ENCODE data around the gene CPT1B. TPM values are rescaled to one million over a fixed set of nuclear protein-coding genes. Genes with fewer than 3 reads are reported as not detected.
"Not testable (repeated sequence)": the region's sequence is repeated elsewhere in the genome, so short reads cannot be mapped to it uniquely, and the experiment has no call there.

The CPT1B gene
- total RNA-seq, 2 donors from 2014 or later: 85.3 to 88.0 TPM

GRCh38 chr22:50548921-50549790 lies 29.1 kb downstream of the CPT1B start:
- ATAC-seq (replicated peaks in 1 of 2) (peak; percentile 2 to 5), DNase-seq (peak in 1 of 2 donors; percentile 49)
- Mint-ChIP-seq H3K27me3 (ENCODE audit: low read depth) (no peaks in the 10 kb centered on the region), H3K4me1 (ENCODE audit: low read depth) (peaks cover 36% of the 10 kb centered on the region), H3K4me3 (peak overlapping the region; percentile 85 to 91), H3K9me3 (no peaks in the 10 kb centered on the region), H3K36me3 (ENCODE audit: insufficient read depth in 2 of 2) (peaks cover 0 to 7% of the 10 kb centered on the region in 2 donors), H3K27ac (peak overlapping the region; percentile 87)

GRCh38 chr22:50548040-50548920 lies 29.9 kb downstream of the CPT1B start:
- Mint-ChIP-seq H3K36me3 (ENCODE audit: insufficient read depth in 2 of 2) (peaks cover 0 to 7% of the 10 kb centered on the region in 2 donors), H3K4me3 (peak overlapping the region; percentile 77 to 86), H3K9me3 (no peaks in the 10 kb centered on the region), H3K4me1 (ENCODE audit: low read depth) (peaks cover 36% of the 10 kb centered on the region), H3K27me3 (ENCODE audit: low read depth) (no peaks in the 10 kb centered on the region), H3K27ac (peak overlapping the region; percentile 51)
- peak; percentile 70 to 76 for DNase-seq
- ATAC-seq (replicated peaks in 1 of 2): peak; percentile 32 to 42

GRCh38 chr22:50547263-50547985 lies 30.8 kb downstream of the CPT1B start:
- Mint-ChIP-seq H3K27me3 (ENCODE audit: low read depth) (no peaks in the 10 kb centered on the region), H3K36me3 (ENCODE audit: insufficient read depth in 2 of 2) (peaks cover 3 to 10% of the 10 kb centered on the region in 2 donors), H3K27ac (peak overlapping the region; percentile 64), H3K4me3 (peak overlapping the region; percentile 79 to 86), H3K4me1 (ENCODE audit: low read depth) (peaks cover 40% of the 10 kb centered on the region), H3K9me3 (peaks cover 2% of the 10 kb centered on the region in 2 donors)
- ATAC-seq (replicated peaks in 1 of 2) (peak in 1 of 2 donors; percentile 1), DNase-seq (no peak)

GRCh38 chr22:50546326-50547262 lies 31.6 kb downstream of the CPT1B start:
- Mint-ChIP-seq H3K9me3 (peaks cover 2 to 4% of the 10 kb centered on the region in 2 donors), H3K4me3 (peak overlapping the region; percentile 71 to 74), H3K4me1 (ENCODE audit: low read depth) (peaks cover 48% of the 10 kb centered on the region), H3K27me3 (ENCODE audit: low read depth) (no peaks in the 10 kb centered on the region), H3K27ac (no peak overlapping the region), H3K36me3 (ENCODE audit: insufficient read depth in 2 of 2) (peaks cover 6 to 12% of the 10 kb centered on the region in 2 donors)
- DNase-seq: no peak
- ATAC-seq (replicated peaks in 1 of 2): no peak

GRCh38 chr22:50545522-50546325 lies 32.5 kb downstream of the CPT1B start, which contains the start of gene KLHDC7B:
TSS of gene KLHDC7B (plus strand) at chr22:50545899. CDS start at chr22:50546244, 345 bp downstream.
- peaks cover 50% of the 10 kb centered on the region for H3K4me1 Mint-ChIP-seq (ENCODE audit: low read depth)
- H3K27ac Mint-ChIP-seq: peak within 1 kb of the TSS; percentile 87

GRCh38 chr22:50544746-50545253 lies 33.4 kb downstream of the CPT1B start:
- ATAC-seq (replicated peaks in 1 of 2): peak; percentile 12 to 27
- DNase-seq: peak; percentile 63 to 65
- Mint-ChIP-seq H3K36me3 (ENCODE audit: insufficient read depth in 2 of 2) (peaks cover 6 to 7% of the 10 kb centered on the region in 2 donors), H3K4me1 (ENCODE audit: low read depth) (peaks cover 51% of the 10 kb centered on the region), H3K9me3 (peaks cover 2 to 4% of the 10 kb centered on the region in 2 donors), H3K27ac (peak overlapping the region; percentile 47), H3K27me3 (ENCODE audit: low read depth) (no peaks in the 10 kb centered on the region), H3K4me3 (peak overlapping the region; percentile 71 to 74)

More at GRCh38 chr22:50545522-50546325, 32.5 kb downstream of the CPT1B start, which contains the start of gene KLHDC7B:
- Mint-ChIP-seq H3K4me3 (peak within 1 kb of the TSS; percentile 71 to 74), H3K9me3 (peaks cover 2 to 4% of the 10 kb centered on the region in 2 donors), H3K36me3 (ENCODE audit: insufficient read depth in 2 of 2) (peaks cover 6 to 12% of the 10 kb centered on the region in 2 donors), H3K27me3 (ENCODE audit: low read depth) (no peaks in the 10 kb centered on the region)
- DNase-seq: peak; percentile 77 to 79
- peak; percentile 48 to 49 for ATAC-seq (replicated peaks in 1 of 2)

- Mint-ChIP-seq H3K4me3 (peak overlapping the region; percentile 71 to 74), H3K4me1 (ENCODE audit: low read depth) (peaks cover 55% of the 10 kb centered on the region), H3K36me3 (ENCODE audit: insufficient read depth in 2 of 2) (peaks cover 6% of the 10 kb centered on the region in 2 donors), H3K27ac (peak overlapping the region; percentile 47), H3K27me3 (ENCODE audit: low read depth) (no peaks in the 10 kb centered on the region), H3K9me3 (peaks cover 2 to 4% of the 10 kb centered on the region in 2 donors)
- ATAC-seq (replicated peaks in 1 of 2) (peak; percentile 38 to 39), DNase-seq (peak; percentile 91 to 93)
These were observed 34.0 kb downstream of the CPT1B start for GRCh38 chr22:50544078-50544745.

- Mint-ChIP-seq H3K9me3 (peaks cover 2 to 4% of the 10 kb centered on the region in 2 donors), H3K4me1 (ENCODE audit: low read depth) (peaks cover 71% of the 10 kb centered on the region), H3K27ac (peak overlapping the region; percentile 87), H3K36me3 (ENCODE audit: insufficient read depth in 2 of 2) (peaks cover 9% of the 10 kb centered on the region in 2 donors), H3K4me3 (peak overlapping the region; percentile 55 to 75), H3K27me3 (ENCODE audit: low read depth) (no peaks in the 10 kb centered on the region)
- ATAC-seq (replicated peaks in 1 of 2): peak; percentile 45 to 50
- peak; percentile 73 to 76 for DNase-seq
These were observed 35.8 kb downstream of the CPT1B start for GRCh38 chr22:50542416-50542927.

GRCh38 chr22:50541667-50542026 lies 36.6 kb downstream of the CPT1B start:
- peak; percentile 42 to 45 for ATAC-seq (replicated peaks in 1 of 2)
- H3K4me1 Mint-ChIP-seq (ENCODE audit: low read depth): peaks cover 79% of the 10 kb centered on the region
- DNase-seq: peak; percentile 67 to 79
- H3K27me3 Mint-ChIP-seq (ENCODE audit: low read depth); H3K9me3 Mint-ChIP-seq; H3K36me3 Mint-ChIP-seq (ENCODE audit: insufficient read depth in 2 of 2): not testable (repeated sequence)
- H3K27ac Mint-ChIP-seq: peak overlapping the region; percentile 87
- peak overlapping the region; percentile 55 to 75 for H3K4me3 Mint-ChIP-seq

GRCh38 chr22:50540381-50540780 lies 37.8 kb downstream of the CPT1B start:
- DNase-seq (no peak), ATAC-seq (replicated peaks in 1 of 2) (no peak)
- Mint-ChIP-seq H3K4me3 (peak overlapping the region; percentile 55 to 75), H3K36me3 (ENCODE audit: insufficient read depth in 2 of 2) (peaks cover 9% of the 10 kb centered on the region in 2 donors), H3K27ac (peak overlapping the region; percentile 87), H3K9me3 (peaks cover 2 to 4% of the 10 kb centered on the region in 2 donors), H3K4me1 (ENCODE audit: low read depth) (peaks cover 77% of the 10 kb centered on the region), H3K27me3 (ENCODE audit: low read depth) (no peaks in the 10 kb centered on the region)
